GM21381 (cell line): ENCODE data around the gene TMEM222.
A peak's percentile ranks its signal among the peaks of the same experiment; 100 is the strongest.

Source experiments
- ATAC-seq: cut with Tn5 transposase; IDR thresholded peaks from one replicate; pipeline ENCODE4 v1.9.1; 2021; ENCODE audit warnings: mild to moderate bottlenecking, moderate library complexity; ENCODE audit not compliant: unreplicated experiment

Gene TMEM222

DNA sequence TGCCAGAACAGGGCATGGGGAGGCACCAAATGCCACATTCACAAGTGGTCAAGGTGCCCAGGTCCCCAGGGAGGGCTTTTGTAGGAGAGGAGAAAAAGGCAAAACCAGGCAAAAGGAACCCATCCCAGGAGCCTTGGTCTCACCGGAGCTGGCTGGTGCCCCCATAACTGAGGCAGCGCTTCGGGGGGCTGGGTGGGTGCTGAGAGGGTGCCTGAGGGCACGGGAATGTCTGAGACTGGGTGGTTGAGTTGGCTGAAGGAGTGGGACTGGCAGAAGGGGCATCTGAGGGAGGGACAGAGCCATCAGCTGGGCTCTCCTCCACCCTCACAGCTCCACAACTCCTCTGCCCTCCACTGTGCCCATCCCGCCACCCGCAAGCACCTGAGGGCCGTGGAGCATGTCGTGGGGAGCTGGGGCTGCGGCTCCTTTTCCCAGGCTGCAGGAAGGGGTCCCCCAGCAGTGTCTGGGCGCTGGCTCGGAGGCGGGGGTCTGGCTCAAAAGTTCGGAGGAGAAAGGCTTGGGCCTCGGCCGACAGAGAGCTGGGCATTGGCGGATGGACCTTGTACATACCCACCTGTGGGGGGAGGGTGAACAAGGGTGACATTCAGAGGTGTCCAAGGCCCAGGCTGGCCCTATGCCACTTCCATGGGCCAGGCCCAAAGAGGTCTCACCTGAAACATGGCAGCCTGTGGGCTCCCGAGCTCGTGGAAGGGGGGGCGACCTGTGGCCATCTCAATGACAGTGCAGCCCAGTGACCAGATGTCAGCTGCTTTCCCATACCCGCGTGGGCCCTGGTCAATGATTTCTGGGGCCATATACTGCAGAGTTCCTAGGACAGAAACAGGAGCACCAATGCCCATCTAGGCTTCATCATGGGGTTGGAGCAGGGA is 36.3 kb downstream of the TMEM222 start:
- ATAC-seq: no peak

- ATAC-seq: no peak
These were observed 37.0 kb downstream of the TMEM222 start for GRCh38 chr1:27358928-27359313.

DNA sequence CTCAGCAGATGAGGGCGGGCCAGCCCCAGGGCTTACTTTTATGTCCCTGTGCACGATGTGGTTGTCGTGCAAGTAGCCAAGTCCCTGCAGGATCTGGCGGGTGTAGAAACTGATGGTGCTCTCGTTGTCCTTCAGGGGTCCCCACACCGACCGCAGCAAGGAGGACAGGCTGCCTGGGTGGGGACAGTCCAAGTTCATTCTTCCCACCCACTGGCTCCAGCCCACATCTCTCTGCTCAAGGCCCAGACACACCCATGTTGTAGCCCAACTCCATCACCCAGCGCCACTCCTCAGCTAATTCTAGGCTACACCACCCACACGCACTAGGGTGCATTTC is 37.8 kb downstream of the TMEM222 start:
- no peak for ATAC-seq

GRCh38 chr1:27360159-27361043 is 38.4 kb downstream of the TMEM222 start:
- ATAC-seq: no peak

- ATAC-seq: no peak
These were observed 39.1 kb downstream of the TMEM222 start for GRCh38 chr1:27361044-27361402.

DNA sequence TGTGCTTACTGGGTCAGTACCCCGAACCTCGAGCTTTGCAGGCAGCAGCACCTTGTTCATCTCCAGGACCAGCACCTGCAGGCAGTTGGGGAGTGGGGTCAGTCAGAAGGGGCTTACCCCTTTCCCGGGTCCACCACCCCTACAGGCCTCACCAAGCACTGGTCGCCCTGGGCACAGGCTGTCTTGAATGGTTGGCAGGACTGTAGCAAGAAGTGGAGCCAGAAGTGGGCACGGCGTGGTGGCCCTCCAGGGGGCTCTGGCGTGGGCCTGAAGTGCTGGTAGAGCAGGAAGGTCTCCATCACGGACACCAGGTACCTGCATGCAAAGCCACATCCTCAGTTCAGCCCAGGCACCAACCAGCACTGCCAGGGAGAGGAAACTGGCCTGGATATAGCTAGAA is 39.6 kb downstream of the TMEM222 start:
- ATAC-seq: no peak

DNA sequence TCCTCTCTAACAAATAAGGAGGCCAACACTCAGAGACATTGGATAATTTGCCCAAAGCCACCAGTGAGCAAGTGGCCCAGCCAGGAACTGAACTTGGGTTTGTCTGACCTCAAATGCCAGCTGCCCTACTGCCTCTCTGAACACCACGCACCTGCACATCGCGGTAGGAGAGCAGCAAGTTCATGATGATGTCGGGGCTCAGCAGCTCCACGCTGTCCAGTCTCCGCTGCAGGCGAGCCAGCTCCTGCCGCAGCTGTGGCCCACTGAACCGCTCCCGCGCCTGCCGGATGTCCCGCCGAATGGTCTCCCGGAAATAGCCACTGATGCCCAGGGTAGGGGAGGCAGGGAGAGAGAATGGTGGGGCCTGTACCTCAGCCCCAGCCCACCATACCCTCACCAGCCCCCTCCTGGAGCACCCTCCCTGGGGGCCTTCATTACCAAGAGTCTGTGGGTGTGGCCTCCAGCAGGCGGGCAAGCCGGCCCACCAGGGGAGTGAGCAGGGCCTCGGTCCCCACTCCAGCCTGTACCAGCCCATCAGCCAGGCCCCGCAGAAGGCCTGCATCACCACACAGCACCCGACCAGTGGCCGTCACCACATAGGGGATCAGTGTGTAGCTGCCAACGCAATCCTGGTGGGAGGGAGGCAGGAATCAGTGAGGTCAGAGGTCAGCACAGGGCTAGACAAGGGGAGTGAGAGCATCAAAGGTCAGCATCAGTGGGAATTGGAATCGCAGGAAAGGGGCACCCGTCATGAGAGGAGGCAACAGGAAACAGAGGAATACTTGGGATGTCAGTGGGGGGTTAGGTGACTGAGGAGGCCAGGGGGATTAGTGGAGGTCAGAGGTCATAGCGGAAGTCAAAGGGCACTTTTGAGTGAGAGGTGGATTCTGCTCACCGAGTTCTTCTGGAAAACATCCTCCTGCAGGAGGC is 42.1 kb downstream of the TMEM222 start:
- ATAC-seq: no peak

GRCh38 chr1:27364696-27365371 is 42.9 kb downstream of the TMEM222 start:
- no peak for ATAC-seq

DNA sequence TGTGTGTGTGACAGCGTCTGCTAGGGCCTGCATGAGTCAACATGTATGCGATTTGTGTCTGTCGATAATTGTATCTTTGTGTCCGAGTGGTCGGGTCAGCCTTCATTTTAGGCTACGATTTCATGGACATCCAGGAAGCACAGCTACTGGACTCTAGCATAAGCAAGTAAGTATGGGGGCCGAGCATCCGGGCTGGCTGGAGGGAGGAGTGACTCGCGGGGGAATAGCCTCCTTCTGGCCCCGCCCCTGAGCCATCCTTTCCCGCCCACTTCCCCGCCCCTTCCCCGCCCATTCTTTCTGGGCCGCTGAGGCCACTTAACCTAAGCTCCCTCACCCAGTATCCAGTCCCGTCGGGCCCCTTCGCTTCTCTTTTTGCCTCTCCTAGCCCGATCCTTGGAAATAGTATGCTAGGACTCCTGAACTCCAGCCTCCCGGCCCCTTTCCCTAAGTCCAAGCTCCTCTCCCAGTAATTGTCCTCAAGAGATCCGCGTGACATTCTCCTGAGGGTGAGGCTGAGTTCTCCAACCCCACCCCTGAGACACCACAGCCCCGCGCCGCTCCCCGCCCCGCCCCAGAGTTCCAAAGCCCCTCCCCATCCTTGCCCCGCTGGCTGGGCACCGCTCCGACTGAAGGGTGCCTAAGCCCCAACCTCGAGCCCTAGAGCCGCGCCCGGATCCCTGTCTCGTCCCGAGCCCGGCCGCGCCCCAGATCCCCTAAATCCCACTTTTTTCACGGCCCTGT is 43.6 kb downstream of the TMEM222 start:
- ATAC-seq: peak; percentile 48

- peak; percentile 31 for ATAC-seq
These were observed 44.1 kb downstream of the TMEM222 start for GRCh38 chr1:27366113-27366410.

DNA sequence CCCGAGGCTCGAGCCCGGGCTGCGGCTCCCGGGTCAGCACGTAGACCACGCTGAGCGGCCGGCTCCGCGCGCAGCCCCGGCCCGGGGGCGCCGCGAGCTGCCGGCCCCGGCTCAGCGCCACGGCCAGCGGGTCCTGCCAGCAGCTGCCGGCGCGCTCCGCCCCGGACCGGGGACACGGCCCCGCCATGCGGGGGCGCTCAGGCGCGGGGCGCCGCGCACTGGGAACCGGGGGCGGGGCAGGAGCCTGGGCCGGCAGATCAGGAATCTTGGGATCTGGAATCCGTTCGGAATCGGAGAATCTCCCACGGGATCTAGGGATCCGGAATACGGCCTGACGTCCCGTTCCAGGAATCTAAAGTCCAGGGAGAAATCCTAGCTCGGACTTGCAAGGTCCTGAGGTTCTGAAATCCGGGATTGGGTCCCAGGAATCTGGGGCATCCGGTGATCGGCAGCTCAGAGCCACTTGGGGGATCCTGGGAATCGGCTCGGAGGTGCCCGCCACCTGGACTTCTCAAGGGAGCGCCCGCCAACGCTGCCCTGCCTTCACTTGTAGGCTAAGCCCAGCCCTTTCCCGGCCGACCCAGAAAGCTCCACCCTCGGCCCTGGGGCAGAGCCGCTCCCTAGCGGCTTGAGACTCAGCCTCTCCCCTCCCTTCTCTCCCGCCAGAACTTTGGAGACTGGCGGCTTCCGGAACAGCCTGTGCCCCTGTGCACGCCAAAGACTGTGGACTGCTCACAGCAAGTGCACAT is 44.6 kb downstream of the TMEM222 start, which contains the start of gene MAP3K6:
Gene MAP3K6, minus strand, starts transcription at position 551 of the 749 bp plus-strand sequence. Its CDS starts 364 bp downstream, at position 187.
- peak; percentile 35 for ATAC-seq

DNA sequence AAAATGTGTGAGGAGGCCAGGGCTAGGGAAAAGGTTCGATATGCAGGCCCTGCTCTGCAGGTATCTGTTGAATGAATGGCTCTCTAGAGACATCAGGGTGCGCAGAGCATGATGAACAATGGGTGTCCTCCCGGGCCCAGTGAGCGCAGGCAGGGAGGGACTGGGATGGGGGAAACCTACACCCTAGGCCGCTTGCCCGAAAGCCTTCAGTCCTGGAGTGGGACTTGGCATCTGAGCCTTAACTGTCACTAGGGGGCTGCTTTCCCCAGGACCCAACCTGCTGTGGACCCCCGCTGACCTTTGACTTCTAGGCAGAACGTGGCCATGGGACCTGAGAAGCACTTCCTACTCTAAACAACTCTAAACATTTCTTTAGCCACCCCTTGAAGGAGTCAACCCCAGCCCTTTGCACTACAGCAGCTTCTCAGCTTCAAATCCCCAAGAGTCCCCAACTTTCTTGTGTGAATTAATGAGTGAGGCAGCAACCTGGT is 45.2 kb downstream of the TMEM222 start:
- no peak for ATAC-seq

DNA sequence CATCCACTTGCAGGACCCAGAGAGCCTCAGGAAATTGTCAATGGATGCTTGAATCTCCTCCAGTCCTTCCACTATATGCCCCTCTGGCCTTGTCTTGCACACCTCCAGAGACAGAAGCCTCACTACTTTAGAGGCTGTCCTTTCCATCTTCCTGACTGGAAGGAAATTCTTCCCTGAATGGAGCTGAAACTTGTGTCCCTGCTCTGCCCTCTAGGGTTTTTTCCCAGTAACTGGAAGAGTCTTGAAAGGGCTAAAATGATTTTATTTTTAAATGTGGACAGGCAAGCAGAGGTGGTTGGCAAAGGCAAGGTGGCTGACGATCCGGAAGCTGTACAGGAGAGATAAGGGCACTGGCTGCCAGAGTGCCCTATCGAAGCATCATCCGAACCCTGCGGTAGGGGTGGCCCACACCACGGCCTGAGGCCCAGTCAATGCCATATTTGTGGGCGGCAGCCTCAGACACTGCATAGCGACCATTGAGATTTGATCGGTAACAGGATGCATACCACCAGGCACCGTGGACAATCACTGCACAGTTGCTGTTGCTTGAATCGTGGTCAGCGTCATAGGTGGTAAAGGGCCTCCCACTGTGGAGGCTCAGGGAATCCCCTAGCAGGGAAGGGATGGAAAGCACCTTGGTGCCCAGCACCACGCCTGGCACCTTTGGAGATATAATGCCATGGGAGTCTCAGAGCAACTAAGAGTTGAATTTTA is 47.1 kb downstream of the TMEM222 start:
- no peak for ATAC-seq

DNA sequence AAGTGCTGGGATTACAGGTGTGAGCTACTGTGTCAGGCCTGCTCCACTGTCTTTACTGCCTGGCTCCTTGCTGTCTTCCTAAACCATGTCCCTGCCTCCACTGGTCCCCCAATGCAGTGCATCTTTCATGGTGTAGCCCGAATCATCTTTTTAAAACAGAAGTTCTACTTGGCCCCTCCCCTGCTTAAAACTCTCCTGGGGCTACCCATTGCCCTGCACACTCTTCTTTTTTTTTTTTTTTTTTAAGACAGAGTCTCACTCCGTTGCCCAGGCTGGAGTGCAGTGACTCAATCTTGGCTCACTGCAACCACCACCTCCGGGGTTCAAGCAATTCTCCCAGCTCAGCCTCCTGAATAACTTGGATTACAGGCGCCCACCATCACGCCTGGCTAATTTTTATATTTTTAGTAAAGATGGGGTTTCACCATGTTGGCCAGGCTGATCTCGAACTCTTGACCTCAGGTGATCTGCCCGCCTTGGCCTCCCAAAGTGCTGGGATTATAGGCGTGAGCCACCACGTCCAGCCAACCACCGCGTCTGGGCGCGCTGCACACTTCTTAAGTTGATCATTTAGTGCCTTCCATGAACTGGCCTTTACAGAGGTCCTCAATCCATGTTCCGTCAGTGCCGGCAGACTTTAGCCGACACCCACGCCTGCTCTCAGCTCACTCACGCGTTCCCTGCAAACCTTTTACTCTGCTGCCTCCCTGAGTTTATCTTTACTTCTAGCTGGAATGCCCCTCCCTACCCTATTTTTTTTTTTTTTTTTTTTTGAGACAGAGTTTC is 50.3 kb downstream of the TMEM222 start:
- ATAC-seq: no peak

GRCh38 chr1:27372808-27373690 is 51.1 kb downstream of the TMEM222 start:
- ATAC-seq: no peak

- no peak for ATAC-seq
These were observed 52.6 kb downstream of the TMEM222 start, which contains the start of gene FCN3 for GRCh38 chr1:27374362-27375086. Gene FCN3 (minus strand): TSS chr1:27374824. CDS start chr1:27374818, 6 bp downstream.
